Mesodermal cell (in vitro differentiated cells): ENCODE data around the gene TMEM19.

ENCODE experiments used
- H3K27ac ChIP-seq: 2 replicates; pipeline ENCODE4 v1.7.0; 2013; ENCODE audit warnings: mild to moderate bottlenecking, low read depth, low read length, moderate library complexity; ENCODE audit not compliant: severe bottlenecking
- H3K36me3 ChIP-seq: 2 replicates; pipeline ENCODE4 v1.7.1; 2013; ENCODE audit warnings: mild to moderate bottlenecking, low read length, moderate library complexity; ENCODE audit not compliant: control insufficient read depth, insufficient read depth
- H3K4me1 ChIP-seq: one replicate; pipeline ENCODE4 v1.7.1; 2013; ENCODE audit warnings: mild to moderate bottlenecking, low read length; ENCODE audit not compliant: insufficient read depth, control insufficient read depth, poor library complexity, severe bottlenecking
- H3K4me3 ChIP-seq: 2 replicates; pipeline ENCODE4 v1.7.0; 2013; ENCODE audit warnings: low read length, control low read depth, mild to moderate bottlenecking; ENCODE audit not compliant: insufficient read depth, poor library complexity, severe bottlenecking; ENCODE audit errors: extremely low read depth
- H3K9me3 ChIP-seq: 2 replicates; pipeline ENCODE4 v1.7.1; 2013; ENCODE audit warnings: mild to moderate bottlenecking, low read length, moderate library complexity; ENCODE audit not compliant: control insufficient read depth
- WGBS, 2 experiments: methylation state at CpG; one replicate each; pipeline ENCODE4 v1.1.5; 2013; ENCODE audit warnings: missing lambda C conversion rate in 2 of 2; ENCODE audit not compliant: insufficient coverage in 2 of 2; 5-methylcytosine and 5-hydroxymethylcytosine counted together

The TMEM19 gene

GRCh38 chr12:71652656-71653055 lies 33.2 kb upstream of the TMEM19 start:
- Histone ChIP-seq H3K36me3 (peaks cover 73% of the 10 kb centered on the region), H3K4me1 (no peaks in the 10 kb centered on the region), H3K9me3 (peaks cover 12% of the 10 kb centered on the region), H3K4me3 (no peak overlapping the region), H3K27ac (no peak overlapping the region)
- WGBS, 2 experiments, result no CpG with 5 or more reads among the region's 1 CpG

DNA sequence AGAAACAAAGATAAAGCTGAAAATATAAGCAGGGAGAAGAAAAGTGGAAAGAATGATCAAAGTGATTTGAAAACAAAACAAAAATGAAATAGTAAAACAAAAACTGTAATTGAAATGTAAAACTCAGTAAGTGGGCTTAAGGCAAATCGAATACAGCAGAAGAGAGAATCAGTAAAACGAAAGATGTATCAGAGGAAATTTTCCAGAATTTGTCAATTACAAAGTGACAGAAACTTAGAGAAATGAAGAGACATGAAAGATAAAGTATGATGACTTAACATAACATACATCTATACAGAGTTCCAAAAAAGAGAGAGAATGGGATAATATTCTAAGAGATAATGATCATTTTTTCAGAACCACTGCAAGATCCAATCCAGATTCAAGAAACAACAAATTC lies 32.7 kb upstream of the TMEM19 start:
- no peaks in the 10 kb centered on the region for H3K4me1 ChIP-seq
- no peak overlapping the region for H3K27ac ChIP-seq
- peaks cover 12% of the 10 kb centered on the region for H3K9me3 ChIP-seq
- peaks cover 77% of the 10 kb centered on the region for H3K36me3 ChIP-seq
- 100% methylated on average over 1 of the region's 2 CpGs; no CpG with 5 or more reads in 1 of the 2 experiments for WGBS, 2 experiments
- H3K4me3 ChIP-seq, result no peak overlapping the region

DNA sequence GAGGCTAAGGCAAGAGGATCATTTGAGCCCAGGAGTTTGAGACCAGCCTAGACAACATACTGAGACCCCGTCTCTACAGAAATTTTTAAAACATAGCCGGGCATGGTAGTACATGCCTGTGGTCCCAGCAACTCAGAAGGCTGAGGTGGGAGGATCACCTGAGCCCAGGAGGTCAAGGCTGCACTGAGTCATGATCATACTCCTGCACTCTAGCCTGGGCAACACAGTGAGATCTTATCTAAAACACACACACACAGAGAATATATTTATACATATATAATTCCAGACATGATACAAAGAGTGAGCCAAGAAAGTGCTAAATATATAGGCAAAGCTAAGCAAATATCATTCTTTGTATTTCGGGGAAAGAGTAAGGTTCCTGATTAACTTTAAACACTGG lies 31.7 kb upstream of the TMEM19 start:
- Histone ChIP-seq H3K9me3 (peaks cover 12% of the 10 kb centered on the region), H3K4me1 (no peaks in the 10 kb centered on the region), H3K36me3 (peaks cover 80% of the 10 kb centered on the region), H3K4me3 (no peak overlapping the region), H3K27ac (no peak overlapping the region)
- 75 to 88% methylated on average over 2 of the region's 3 CpGs for WGBS, 2 experiments

DNA sequence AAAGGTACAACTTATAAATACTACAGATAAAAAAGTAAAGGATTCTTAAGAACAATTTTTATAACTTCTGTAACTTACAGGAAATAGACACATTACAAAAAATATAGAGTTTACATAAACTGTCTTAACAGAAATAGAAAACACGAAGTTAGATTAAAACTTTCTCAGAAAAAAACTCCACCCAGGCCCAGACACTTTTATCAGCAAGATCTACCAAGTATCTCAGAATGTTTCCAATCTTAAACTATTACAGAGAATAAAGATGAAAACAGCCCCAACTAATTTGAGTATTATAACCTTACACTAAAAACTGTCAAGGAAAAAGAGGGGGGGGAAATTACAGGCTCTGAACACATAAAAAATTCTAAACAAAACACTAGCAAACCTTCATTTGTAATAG lies 30.4 kb upstream of the TMEM19 start:
- WGBS, 2 experiments, result 100% methylated on average over 1 of the region's 1 CpG
- no peaks in the 10 kb centered on the region for H3K4me1 ChIP-seq
- no peak overlapping the region for H3K27ac ChIP-seq
- H3K36me3 ChIP-seq, result peaks cover 81% of the 10 kb centered on the region
- peaks cover 12% of the 10 kb centered on the region for H3K9me3 ChIP-seq
- H3K4me3 ChIP-seq, result no peak overlapping the region

DNA sequence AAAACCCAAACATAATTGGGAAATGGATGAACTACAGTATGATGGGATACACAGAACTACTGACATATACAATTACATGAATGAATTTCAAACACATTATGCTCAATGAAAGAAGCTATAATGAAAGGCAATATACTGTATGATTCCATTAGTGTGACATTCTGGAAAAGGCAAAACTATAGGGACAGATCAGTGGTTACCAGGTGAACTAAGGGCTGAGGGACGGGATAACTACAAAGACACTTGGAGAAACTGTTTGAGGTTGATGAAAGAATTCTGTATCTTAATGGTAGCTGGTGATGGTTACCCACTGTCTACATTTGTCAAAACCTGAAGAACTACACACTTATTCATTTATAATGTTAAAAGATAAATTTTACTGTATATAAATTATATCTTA lies 30.0 kb upstream of the TMEM19 start:
- Histone ChIP-seq H3K27ac (no peak overlapping the region), H3K36me3 (peaks cover 77% of the 10 kb centered on the region), H3K9me3 (peaks cover 12% of the 10 kb centered on the region), H3K4me1 (no peaks in the 10 kb centered on the region), H3K4me3 (no peak overlapping the region)
- WGBS, 2 experiments, result 100% methylated on average over 1 of the region's 1 CpG; no CpG with 5 or more reads in 1 of the 2 experiments

DNA sequence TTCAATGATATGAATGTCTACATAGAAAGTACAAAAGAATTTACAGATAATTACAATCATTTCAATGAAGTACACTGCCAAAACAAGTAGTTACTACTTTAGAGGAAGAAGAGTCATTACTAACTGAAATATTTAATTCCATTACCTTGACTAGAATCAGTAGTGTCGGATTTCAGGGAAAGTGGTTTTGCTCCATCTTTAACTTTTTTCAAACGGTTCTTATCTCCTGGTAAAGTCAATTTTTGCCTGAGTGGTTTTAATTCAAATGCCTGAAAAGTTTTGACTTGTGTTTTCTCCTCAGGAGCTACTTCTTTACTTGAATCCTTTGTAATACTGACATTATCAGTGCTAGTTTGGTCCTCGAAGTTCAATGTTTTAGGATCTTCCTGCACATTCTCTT lies 29.1 kb upstream of the TMEM19 start:
- Histone ChIP-seq H3K36me3 (peaks cover 75% of the 10 kb centered on the region), H3K4me3 (no peak overlapping the region), H3K9me3 (peaks cover 12% of the 10 kb centered on the region), H3K27ac (no peak overlapping the region), H3K4me1 (no peaks in the 10 kb centered on the region)
- WGBS, 2 experiments, result 100% methylated on average over 1 to 2 of the region's 3 CpGs

GRCh38 chr12:71661977-71662530 lies 23.8 kb upstream of the TMEM19 start:
- Histone ChIP-seq H3K4me1 (no peaks in the 10 kb centered on the region), H3K27ac (peak overlapping the region; percentile 97), H3K36me3 (peaks cover 37% of the 10 kb centered on the region), H3K4me3 (peak overlapping the region; percentile 77), H3K9me3 (no peaks in the 10 kb centered on the region)
- WGBS, 2 experiments, result 15% methylated on average over 2 of the region's 8 CpGs; no CpG with 5 or more reads in 1 of the 2 experiments

- Histone ChIP-seq H3K4me1 (no peaks in the 10 kb centered on the region), H3K36me3 (peaks cover 30% of the 10 kb centered on the region), H3K4me3 (peak overlapping the region; percentile 77), H3K9me3 (no peaks in the 10 kb centered on the region), H3K27ac (peak overlapping the region; percentile 97)
- whole genome bisulfite sequencing, 2 experiments, result 0% methylated on average over 48 of the region's 53 CpGs
Observed at GRCh38 chr12:71662849-71663560, 22.9 kb upstream of the TMEM19 start.

DNA sequence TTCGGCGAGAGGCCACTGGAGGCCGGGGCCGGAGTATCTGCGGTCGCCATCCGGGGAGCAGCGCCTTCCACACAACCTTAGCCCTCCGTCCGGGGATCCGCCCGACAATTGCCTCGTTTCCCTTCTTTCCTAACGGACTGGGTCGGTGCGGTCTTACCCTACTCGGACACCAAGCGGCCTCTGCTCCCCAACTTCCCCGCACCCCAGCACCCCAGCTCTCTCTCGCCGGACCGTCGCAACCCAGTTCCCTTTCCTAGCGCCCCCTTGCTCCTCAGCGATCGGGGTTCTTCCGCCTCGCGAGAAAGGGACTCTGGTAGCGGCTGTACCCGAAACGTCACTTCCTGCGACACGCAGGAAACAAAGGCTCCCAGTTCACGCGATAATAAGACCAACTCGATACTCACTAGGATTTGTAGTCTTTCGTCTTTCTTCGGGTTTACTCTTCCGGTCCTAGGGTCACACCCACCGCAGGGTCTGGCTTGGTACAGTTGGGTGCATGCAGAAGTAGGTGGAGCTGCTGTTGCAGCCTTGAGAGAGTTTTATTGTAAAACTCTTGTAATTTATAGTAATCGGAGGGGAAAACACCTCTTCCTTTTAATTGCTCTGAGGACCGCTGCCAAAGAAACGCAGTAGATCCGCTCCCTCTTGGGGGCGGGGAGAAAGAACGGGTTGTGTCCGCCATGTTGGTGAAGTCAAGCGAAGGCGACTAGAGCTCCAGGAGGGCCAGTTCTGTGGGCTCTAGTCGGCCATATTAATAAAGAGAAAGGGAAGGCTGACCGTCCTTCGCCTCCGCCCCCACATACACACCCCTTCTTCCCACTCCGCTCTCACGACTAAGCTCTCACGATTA lies 22.1 kb upstream of the TMEM19 start, which contains the start of the genes THAP2 and ZFC3H1:
Gene THAP2 (plus strand): TSS at position 741 of the 850 bp plus-strand sequence. CDS start 209 bp downstream, outside the sequence.
Gene ZFC3H1 (minus strand): TSS at position 288 of the 850 bp plus-strand sequence. CDS start 238 bp downstream, at position 50.
- peak within 1 kb of the TSS; percentile 97 for H3K27ac ChIP-seq
- H3K4me1 ChIP-seq, result no peaks in the 10 kb centered on the region
- WGBS, 2 experiments, result 0% methylated on average over 30 to 35 of the region's 57 CpGs
- H3K9me3 ChIP-seq, result no peaks in the 10 kb centered on the region
- peaks cover 22% of the 10 kb centered on the region for H3K36me3 ChIP-seq
- H3K4me3 ChIP-seq, result peak within 1 kb of the TSS; percentile 77

DNA sequence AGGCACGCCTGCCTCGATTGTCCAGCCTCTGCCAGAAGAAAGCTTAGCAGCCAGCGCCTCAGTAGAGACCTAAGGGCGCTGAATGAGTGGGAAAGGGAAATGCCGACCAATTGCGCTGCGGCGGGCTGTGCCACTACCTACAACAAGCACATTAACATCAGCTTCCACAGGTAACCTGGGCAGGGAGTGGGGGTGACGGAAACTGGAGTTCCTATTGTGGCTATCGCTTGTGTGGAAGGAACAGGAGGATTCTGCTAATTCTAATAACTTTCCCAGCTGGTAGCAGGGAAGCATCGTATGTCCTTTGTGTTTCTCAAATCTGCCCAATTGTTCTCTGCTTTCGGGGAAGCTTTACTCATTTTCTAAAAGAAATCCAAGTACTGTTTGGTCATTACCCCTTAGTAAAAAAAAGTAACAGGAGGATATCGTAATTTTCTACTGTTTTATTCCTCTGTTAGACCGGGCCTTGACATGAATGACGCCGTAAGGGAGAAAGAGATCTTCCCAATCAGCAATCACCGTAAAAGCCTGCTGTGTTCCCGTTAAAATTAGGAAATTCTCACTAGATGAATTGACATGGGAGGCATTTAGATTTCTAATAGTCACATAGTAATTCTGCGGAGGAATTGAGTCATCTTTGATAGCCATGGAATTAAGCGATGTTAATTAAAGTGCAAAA lies 21.3 kb upstream of the TMEM19 start:
- peak overlapping the region; percentile 77 for H3K4me3 ChIP-seq
- H3K4me1 ChIP-seq, result no peaks in the 10 kb centered on the region
- 0% methylated on average over 1 to 3 of the region's 20 CpGs for WGBS, 2 experiments
- H3K27ac ChIP-seq, result peak overlapping the region; percentile 97
- H3K36me3 ChIP-seq, result peaks cover 14% of the 10 kb centered on the region
- no peaks in the 10 kb centered on the region for H3K9me3 ChIP-seq
